ENCODE results near the gene TBC1D1.
A peak's percentile ranks its signal among the peaks of the same experiment; 100 is the strongest.
"Not testable (repeated sequence)": the region's sequence is repeated elsewhere in the genome, so short reads cannot be mapped to it uniquely, and the experiment has no call there.

TBC1D1 gene

DNA sequence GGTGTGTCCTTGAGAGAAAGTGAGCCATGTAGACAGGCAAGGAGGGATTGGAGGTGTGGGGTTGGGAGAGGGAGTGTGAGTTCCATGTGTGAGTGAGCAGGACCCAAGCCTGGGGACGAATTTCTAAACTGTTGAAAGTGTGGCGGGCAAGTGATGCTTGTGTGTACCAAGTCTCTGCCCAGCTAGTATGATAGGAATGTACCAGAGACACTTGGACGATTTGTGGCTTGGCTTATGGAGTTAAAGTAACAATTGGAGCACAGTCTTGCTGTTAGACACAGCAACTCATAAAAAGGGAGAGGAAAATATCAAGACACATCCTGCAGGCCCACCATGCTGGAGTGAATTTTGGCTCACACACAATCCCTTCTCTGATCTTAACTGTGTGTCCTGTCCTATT lies 77.9 kb downstream of the TBC1D1 start:
- DNase-seq = no peak

DNA sequence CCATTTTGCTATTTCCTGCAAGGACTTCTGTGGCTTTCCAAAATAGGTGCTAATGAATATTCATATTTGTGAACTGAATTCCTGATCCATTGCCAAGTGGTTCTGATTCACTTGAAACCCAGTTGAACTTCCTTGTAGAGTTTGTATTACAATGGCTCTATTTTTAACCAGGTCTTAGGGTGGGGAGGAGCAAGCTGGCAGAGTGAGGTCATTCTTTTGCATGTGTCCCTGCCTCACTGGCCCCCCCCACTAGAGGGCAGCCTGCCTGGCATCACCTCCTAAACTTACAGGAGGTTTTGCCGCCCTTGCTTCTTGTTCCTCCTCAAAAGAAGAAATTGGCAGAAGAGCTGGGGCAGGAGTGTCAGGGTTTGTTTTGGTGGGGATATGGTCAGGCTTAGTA lies 79.8 kb downstream of the TBC1D1 start:
- peak; percentile 29 for DNase-seq

DNA sequence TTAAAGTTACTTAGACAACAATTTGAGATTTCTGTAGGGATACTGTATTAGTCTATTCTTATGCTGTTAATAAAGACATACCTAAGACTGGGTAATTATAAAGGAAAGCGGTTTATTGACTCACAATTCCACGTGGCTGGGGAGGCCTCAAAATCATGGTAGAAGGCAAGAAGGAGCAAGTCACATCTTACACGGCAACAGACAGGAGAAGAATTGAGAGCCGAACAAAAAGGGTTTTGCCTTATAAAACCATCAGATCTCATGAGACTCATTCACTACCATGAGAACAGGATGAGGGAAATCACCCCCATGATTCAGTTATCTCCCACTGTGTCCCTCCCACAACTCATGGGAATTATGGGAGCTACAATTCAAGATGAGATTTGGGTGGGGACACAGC lies 80.3 kb downstream of the TBC1D1 start:
- DNase-seq = no peak

DNA sequence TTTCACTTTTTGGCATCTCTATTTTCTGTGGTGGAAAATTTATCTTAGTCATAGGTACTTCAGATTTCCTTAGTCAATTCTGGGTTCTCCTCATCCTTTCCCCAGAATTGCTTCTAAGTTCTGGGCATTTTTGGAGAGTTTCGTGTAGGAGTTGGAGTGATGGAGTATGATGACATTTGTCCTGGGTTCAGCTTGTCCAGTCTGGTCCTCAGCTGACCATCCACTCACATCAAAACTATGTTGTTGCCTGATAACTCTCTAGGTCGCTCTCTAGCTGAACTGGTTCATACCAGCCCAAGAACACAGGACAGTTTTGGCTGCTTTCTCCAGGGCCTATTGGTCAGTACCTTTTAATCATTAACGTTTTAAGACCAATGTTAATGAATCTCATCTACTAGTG lies 82.6 kb downstream of the TBC1D1 start:
- no peak for DNase-seq

DNA sequence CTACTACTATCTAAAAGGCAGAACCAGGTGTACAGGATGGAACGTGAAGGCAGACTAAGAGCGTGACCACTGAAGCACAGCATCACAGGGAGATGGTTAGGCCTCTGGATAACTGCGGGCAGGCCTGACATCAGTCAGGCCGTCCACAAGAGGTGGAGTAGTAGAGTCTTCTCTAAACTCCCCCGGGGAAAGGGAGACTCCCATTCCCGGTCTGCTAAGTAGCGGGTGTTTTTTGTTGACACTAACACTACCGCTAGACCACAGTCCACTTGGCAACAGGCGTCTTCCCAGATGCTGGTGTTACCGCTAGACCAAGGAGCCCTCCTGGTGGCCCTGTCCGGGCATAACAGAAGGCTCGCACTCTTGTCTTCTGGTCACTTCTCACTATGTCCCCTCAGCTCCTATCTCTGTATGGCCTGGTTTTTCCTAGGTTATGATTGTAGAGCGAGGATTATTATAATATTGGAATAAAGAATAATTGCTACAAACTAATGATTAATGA lies 84.5 kb downstream of the TBC1D1 start:
- DNase-seq = not testable (repeated sequence)

DNA sequence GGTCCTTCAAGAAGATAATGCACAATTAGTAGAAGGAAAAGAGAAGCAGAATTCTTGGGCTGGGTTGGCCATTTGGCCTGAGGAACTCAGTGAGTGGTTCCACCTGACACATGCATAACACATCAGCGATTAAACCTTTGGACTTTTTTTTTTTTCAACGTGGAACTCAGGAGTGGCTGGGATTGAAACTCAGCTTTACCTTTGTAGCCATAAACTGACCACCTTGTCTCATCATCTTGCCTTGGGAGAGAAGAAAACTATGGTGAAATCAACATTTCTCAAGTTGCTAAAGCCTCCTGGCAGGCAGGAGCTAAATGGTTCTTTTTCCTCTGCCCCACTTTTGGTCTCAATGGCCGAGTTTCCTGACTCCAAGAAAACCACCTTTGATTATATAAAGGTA lies 85.6 kb downstream of the TBC1D1 start:
- DNase-seq = no peak

DNA sequence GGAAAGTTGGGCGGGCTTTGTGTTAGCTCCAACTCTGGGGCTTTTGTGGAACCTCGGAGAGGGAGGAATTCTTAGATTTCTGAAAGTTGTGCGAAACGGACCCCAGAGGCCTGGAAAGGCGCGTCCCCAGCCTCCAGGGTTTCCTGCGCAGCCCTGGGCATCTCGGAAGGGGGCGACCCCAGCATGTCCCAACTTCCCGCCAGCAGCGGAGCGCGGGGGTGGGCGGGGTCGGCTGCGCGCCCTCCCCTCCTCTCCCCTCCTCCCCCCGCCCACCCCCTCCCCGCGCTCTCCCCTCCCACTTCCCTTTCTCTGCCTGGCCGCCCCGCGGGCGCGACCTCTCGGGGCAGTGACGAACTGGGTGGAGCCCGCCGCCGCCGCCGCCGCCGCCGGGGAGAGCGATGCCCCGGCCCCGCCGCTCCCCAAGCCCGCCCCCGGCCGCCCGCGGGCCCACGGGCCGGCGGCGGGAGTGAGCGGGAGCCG lies 86.1 kb downstream of the TBC1D1 start:
- DNase-seq = peak; percentile 68

DNA sequence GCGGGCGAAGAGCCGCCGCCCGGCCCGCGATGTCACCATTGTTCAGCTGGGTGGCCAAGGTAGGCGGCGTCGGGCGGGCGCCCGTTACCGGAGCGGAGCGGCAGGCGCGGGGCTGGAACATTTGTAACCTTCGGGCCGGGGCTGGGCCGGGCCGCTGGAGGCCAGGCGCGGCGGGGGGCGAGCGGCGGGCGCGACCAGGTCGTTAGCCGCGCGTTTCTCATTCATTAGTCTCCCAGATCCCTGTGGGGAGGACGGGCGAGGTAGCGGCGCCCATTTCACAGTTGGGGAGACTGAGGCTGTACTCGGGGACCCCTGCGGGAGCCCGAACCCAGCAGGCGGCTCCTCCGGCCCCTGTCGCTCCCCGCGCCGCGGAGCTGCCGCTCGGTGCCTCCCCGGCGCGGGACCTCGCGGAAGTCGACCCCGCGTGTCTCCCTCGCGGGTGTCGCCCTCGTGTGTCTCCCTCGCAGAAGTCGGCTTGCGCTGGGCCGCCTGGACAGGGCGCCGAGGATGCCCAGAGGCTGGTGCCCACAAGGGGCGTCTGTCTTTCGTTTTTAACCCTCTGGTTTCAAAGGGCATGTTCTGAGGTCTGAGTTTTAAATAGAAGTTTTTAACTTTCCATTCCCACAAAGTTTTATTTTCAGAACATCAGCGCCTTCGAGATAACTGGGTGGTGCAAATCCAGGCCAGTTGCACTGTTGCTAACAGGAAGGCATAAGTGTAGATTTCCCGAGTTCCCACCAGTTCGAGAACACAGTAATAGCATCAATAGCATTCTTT lies 86.8 kb downstream of the TBC1D1 start:
- peak; percentile 67 for DNase-seq

DNA sequence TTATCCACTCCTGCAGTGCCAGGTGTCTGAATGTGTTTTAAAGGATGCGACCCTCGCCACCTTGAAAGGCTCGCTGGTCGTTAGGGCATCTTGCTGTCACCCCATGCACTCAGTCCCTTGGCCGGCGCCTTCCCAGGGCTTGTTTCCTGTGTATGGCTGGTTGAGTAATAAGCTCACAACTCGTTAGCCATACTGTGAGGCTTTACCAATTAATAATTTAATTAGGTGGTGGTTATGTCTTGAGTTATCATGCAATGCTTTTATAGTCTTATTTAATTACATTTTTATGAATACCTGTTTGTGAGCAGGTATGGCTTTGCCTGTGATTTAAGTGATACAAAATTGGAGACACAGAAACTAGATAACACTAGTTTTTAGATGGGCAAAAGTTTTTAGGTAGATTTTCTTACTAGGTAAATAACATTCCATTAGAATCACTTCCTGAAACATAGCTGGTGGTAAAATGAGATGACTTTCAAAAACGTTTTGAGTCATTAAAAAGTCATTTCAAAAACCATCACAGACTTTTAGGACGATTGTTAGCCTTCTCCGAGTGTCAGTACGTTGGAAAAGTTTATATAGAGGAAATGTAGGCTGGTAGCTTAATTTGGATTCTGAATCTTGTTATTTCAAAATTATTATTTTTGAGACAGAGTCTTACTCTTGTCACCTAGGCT lies 87.5 kb downstream of the TBC1D1 start:
- DNase-seq = no peak

DNA sequence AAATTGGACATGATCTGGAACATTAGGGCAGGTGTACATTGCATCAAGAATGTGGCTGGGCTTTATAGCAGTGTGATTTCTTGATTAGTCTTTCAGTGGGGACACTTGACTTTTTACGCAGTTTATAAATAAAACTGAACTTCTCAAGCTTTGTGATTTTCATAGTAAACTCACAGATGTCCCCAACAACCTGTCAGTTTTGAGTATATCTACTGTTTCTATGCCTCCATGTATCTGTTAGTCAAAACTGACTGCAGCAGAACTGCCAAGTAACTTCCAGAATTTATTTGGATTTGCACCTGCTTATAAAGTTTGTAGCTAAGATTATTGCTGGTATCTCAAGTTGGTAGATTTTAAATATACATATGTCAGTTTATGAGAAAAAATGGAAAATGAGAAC lies 89.4 kb downstream of the TBC1D1 start:
- DNase-seq = no peak

DNA sequence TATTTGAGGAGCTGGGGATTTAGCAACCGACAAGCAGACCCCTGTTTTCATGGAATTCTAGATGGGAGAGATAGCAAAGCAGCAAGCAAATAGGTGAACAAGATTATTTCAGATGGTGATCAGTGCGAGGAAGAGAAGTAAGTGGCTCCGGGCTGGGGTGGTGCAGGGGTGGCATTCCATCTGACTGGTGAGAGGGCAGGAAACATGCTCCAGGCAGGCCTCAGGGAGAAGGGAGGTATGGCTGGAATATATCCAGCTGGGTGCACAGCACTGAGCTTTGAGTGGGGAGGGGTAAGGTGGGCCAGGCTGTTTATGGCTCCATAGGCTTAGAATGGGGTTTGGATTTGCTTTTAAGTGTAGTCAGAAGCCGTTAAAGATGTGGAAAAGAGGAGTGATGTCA lies 90.5 kb downstream of the TBC1D1 start:
- DNase-seq = no peak

DNA sequence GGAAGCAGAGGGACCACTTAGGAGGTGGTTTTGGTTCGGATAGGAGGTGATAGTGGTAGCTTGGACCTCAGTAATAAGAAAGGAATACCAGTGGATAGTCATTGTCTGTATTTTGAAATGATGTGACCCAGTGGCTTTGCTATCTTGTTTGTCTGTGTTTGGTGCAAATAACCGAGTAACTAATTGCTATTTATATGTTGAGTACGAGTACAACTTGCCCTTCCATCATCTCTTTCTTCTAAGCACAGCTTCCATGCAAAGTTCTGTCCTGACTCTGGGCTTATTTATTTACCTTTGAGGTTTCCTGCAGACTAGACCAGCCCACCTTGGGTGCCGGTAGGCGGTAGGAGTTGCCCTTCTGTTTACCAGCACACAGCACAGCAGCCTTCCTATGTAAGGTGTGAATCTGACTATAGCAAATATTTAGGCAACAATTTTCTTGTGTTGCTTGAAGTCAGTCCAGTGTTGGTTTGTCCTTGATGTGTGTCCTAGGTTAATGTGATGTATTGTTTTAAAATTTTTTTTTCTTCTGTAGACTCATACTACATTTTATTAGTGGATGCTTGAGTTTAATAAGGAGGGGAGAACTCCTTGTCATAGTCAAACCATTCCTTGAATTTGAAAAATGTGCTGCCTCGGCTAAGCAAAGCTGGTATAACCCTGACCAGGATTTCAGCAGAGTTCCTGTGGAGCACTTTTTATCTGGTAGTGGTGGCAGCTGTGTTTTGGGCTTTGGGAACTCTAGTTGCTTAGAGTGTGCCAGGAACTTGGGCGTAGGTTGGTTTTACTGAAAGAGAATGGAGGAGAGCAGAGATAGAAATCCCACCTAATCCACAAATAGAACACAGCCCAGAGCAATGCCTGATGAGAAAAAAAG lies 91.2 kb downstream of the TBC1D1 start:
- no peak for DNase-seq

DNA sequence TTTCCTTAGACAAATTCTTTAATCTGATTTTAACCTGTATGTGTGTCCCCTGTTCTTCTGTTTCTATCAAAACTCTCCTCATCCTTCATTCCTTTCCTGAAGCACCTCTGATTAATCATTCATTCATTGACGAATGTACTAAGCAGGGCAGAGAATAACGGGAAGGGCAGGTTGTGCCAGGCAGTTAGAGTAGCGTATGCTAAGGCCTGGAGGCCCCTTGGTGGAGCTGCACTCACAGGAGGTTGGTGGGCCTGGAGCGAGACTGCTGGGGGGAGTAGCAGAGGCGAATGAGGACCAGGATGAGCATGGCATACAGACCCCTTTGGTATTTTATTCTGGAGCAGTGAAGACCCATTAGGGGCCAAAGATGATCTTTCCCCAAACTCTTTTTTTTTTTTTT lies 91.9 kb downstream of the TBC1D1 start:
- no peak for DNase-seq

DNA sequence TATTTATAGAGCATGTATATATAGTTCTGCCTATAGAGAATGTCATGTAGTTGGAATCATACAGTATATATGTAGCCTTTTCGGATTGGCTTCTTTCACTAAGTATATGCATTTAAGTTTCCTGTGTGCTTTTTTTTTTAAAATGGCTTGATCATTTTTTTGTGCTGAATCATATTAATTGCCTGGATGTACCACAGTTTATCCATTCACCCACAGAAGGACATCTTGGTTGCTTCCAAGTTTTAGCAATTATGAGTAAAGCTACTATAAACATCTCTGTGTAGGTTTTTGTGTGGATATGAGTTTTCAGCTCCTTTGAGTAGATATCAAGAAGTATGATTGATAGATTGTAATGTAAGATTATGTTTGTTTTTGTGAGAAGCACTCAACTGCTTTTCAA lies 93.1 kb downstream of the TBC1D1 start:
- no peak for DNase-seq

DNA sequence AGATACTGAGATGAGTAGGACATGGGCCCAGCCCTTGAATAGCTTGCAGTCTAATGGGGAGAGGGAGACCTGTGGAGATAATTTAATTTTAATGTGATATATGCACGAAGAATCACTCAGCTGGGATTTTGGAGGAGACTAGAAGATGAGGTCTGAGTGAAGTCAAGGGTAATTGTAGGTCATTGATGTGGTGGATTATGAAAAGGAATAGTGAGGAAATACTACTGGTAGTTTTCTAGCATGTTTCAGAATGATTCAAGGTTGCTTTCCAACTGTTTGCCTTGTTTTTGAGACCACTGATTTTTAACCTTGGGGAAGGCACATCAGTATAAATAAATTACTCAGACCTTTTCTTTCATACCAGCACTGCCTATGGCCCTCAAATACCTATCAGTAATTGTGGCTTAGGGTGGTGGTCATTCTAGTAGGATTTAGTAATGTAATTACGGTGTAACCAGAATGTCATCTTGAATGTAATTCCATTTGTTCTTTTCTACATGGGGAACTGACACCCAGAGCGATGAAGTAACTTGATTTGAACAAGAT lies 94.9 kb downstream of the TBC1D1 start:
- DNase-seq = no peak

DNA sequence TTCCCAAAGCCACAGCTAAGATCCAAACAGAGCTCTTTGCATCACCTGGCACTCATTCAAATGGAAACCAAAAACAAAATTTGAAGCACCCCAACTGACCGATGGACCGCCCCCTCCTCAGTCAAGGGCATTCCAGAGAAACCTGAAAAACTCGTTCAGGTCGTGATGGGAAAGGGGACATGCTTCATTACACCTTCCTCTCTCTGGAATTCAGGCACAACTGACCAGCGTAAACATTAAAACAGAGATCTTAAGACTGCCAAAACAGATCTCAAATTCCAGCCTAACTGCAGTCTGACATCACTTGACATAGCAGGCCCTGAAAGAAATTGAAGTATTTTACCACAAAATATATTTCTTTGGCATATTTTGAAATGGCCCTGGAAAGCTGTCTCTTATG lies 97.8 kb downstream of the TBC1D1 start:
- no peak for DNase-seq

DNA sequence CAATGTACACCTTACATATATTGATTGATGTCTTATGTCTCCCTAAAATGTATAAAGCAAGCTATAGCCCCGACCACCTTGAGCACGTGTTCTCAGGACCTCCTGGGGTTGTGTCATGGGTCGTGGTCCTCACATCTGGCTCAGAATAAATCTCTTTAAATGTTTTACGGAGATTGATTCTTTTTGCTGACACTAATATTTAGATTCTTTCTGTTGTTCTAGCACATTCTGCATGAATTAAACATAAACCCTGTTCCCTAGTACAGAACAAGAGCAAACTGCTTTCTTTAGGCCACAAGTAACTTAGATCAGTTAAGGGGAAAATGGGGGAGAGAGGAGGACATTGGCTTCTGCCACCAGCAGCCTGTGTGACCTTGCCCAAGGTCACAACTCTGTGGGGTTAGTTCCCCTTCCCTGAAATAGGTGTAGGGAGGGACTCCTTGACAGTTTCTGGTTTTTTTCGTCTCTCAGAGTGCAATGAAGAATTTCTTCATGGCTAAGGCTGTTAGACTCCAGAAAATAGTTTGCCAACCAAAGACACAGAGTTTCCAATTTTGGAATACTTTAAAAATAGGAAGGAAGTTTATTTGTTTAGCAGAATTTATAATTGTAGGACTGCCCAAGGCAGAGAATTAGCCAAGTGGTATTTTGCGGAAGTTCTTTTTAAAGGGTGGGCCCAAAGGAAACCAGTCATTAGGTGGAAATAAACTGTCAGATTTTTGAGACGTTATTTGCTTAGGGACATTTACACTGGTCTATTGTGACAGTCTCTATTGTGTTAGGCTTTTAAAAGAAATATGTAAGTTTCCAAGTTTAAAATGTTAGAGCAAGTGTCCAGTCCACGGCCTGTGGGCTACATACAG lies 98.7 kb downstream of the TBC1D1 start:
- DNase-seq = no peak

DNA sequence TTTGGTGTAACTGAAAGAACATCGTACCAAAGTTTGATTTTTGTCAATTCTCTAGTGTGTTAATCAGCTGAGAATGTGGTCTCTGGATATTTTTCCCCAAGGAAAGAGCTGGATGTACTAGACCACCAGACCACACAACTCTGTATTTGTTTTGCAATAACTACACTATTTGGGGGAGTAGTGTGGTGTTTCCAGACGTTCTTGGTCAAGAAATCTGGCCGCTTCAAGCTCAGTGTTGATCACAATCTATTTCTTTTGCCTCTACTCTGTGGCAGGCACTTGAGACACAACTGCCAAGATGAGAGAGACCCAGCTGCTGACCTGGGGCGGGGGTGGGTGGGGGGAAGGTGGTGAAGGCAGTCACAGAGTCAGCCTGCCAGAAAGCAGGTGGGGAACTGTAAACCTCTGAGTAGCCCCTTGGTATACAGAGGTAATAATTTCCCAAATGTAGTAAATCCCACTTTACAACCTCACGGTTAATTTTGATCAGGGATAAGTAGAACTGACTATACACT lies 99.9 kb downstream of the TBC1D1 start:
- no peak for DNase-seq

DNA sequence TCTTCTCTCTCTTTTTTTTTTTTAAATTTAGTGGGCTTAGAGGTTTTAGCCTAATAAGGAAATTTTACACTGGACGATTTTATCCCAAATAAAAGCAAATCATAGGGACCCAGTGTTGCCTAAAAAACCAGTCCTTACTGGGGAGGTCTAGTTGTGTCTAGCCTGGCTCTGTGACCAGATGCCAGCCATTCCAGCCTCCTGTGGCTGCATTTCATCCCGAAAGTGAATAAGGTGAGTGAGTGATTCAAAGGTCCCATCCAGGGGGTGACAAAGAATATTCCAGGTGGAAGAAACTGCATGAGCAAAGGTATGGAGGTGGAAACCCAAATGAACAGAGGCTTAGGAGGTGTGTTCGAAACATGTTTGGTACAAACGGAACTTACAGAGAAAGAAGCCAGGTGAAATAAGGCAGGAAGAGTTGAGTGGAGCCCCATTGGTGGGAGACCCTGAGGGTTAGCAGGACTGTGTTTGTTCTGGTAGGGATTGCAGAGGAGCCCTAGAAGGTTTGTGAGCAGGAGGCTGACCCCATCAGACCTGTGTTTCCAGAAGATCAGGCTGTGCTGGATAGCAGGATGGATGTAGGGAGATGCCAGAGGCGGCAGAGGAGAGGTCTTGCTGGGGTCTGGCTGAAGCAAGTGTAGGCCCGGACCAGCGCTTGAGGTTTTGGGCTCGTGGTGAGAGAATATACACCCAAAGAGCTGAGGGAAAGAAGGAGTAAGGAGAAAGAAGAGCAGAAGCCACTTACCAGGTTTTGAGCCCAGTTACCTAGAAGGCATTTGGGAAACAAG lies 100.9 kb downstream of the TBC1D1 start:
- DNase-seq = no peak

DNA sequence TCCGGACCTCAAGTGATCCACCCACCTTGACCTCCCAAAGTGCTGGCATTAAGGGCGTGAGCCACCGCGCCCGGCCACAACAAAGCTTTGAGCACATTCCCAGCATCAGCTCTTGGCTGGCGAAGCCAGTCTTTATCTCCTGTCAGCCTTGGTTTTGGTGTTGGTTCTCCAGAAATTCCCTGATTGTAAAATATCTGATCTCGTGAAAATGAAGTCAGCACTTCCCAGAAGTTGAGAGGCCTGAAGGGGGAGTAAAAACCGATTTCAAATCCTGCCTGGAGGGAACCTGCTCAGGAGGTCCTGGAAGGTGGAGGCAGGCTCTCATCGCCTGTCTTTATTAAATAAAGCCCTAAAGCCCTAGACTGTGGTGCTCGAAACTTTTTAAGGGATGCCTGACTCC lies 102.9 kb downstream of the TBC1D1 start:
- no peak for DNase-seq

DNA sequence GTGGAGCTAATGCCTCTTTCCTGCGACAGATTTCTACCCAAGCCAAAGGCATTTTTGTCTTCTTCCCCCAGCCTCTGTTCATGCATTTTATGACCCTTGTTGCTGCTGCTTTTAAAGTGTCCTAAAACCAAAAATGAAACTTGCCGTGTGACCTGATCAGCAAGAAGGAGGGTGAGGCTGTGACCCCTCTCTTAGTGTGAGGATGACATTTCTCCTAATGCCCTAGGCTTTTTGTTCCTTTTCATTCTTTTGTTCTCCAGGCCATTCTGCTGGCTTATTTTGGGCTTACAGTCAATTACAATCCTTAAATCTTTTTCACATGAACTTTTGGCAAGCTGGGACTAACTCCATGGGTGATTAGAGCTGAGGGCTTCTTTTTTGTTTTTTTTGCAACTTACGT lies 103.7 kb downstream of the TBC1D1 start:
- DNase-seq = no peak
